ENCODE measurements around the gene GADD45A. TPM values are rescaled to one million over a fixed set of nuclear protein-coding genes. Genes with fewer than 3 reads are reported as not detected.
A peak's percentile ranks its signal among the peaks of the same experiment; 100 is the strongest.

GADD45A gene
- total and polyA plus RNA-seq, 12 donors: 26.2 to 148 (median 59.7) TPM

DNA sequence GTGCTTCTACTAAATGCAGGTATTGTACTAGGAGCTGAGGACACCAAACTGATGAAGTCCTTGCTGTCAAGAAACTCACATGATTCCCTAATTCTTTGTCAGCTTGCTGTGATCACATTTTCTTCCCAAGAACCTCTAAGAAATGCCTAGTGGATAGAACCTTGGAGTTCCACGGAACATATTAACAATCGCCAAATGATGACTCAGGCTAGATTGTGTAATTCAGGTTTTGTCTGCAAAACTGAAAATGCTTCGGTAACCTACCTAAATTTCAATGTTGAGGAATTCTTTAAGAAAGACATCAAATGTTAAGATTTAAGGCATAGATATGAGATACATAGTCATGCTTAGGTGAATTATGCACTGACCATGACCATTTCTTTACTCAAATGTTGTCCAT is 1.7 kb upstream of the GADD45A start:
- no peak for DNase-seq
- TF ChIP-seq, protein P1, sequence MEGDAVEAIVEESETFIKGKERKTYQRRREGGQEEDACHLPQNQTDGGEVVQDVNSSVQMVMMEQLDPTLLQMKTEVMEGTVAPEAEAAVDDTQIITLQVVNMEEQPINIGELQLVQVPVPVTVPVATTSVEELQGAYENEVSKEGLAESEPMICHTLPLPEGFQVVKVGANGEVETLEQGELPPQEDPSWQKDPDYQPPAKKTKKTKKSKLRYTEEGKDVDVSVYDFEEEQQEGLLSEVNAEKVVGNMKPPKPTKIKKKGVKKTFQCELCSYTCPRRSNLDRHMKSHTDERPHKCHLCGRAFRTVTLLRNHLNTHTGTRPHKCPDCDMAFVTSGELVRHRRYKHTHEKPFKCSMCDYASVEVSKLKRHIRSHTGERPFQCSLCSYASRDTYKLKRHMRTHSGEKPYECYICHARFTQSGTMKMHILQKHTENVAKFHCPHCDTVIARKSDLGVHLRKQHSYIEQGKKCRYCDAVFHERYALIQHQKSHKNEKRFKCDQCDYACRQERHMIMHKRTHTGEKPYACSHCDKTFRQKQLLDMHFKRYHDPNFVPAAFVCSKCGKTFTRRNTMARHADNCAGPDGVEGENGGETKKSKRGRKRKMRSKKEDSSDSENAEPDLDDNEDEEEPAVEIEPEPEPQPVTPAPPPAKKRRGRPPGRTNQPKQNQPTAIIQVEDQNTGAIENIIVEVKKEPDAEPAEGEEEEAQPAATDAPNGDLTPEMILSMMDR (IDR thresholded peaks at IDR 0.05): no peak
- peaks cover 2 to 41% (median 24%) of the 10 kb centered on the region in 9 donors for H3K4me1 ChIP-seq
- no peak for ATAC-seq
- no peak overlapping the region for H3K4me3 ChIP-seq
- H3K27ac ChIP-seq: no peak overlapping the region
- no peaks in the 10 kb centered on the region for H3K27me3 ChIP-seq
- H3K36me3 ChIP-seq: peaks cover 0 to 15% (median 10%) of the 10 kb centered on the region in 9 donors
- H3K9me3 ChIP-seq: no peaks in the 10 kb centered on the region
- 65 to 77% methylated on average over 3 of the region's 3 CpGs for WGBS, 2 donors
- intact Hi-C loops (cut with DNase I): loop anchor here in 7 of 10 donors (5.0 to 10.0 kb wide), 6 partner anchors 36 to 151 kb away; partner anchors contain the start of gene GNG12 (in 1 of the 7)

DNA sequence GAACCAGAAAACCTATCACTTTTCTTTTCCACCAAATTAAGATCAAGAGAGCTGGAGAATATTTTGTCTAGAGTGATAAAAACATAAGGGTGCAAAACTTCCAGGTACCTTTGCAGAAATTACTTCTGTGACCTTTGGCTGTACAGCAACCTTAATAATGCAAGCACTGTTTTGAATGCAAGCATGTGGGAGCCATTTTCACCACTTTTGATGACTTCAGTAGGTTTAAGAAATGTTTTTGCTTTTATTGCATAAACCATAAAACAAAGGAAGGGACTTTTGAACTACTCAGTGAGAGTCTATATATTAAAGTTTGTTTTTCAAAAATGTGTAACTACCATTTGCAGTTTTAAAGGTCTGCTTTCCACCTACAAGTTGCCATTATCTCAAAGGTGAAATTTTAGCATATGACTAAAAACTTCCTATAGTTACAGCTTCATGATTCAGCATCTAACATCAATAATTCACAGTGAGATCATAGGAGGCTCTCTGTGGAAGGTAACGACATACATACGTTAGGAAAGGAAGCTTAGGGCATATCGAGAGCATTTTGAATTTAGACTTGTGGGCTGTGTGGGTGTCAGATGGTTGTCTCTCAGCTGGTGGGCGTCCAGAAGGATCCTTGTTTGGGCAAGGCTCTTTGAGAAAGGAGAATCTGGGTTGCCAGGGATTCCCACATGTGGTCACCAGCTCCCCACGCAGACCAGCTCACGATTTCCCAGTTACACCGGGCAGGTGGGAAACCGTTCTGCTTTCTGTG is 1.1 kb upstream of the GADD45A start:
- Histone ChIP-seq H3K27ac (peak overlapping the region in 9 of 10 donors; percentile 6 to 99 (median 52)), H3K4me1 (peaks cover 2 to 47% (median 30%) of the 10 kb centered on the region in 9 donors), H3K36me3 (peaks cover 0 to 22% (median 16%) of the 10 kb centered on the region in 9 donors), H3K27me3 (no peaks in the 10 kb centered on the region), H3K9me3 (no peaks in the 10 kb centered on the region), H3K4me3 (peak overlapping the region in 9 of 10 donors; percentile 25 to 93 (median 89))
- ATAC-seq (no peak), DNase-seq (no peak)
- intact Hi-C loops (cut with DNase I): loop anchor here in 7 of 10 donors (2.0 to 10.0 kb wide), 7 partner anchors 37 to 151 kb away; partner anchors contain the start of gene GNG12 (in 1 of the 7)
- TF ChIP-seq, protein P1 (IDR thresholded peaks at IDR 0.05): no peak
- 23 to 24% methylated on average over 8 of the region's 8 CpGs for WGBS, 2 donors

DNA sequence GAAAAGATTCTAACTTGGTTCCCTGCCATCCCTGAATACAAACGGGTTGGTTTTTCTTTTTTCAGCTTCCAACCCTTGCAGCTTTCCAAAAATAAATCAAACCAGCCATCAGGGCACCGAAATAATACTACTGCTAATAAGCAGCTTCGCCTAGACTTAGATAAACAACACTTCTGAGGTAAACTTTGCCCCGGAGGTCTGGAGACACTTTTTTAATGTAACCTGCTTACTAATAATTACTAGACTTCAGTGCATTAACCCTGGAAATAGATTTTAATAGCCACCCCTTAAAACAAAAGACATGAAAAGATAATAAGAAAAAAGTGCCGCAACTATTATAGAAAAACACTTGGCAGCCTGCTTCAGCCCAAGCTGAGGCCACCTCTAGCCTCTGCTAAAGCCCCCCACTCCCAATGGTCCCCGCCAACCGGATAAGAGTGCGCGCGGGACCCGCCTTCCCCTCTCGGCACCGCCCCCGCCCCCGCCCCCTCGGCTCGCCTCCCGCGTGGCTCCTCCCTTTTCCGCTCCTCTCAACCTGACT is 405 bp upstream of the GADD45A start:
- DNase-seq: no peak

More for the DNA sequence above, 405 bp upstream of the GADD45A start:
- peaks cover 2 to 52% (median 35%) of the 10 kb centered on the region in 9 donors for H3K4me1 ChIP-seq
- H3K9me3 ChIP-seq: no peaks in the 10 kb centered on the region
- no peak for ATAC-seq
- TF ChIP-seq, protein P1 (IDR thresholded peaks at IDR 0.05): no peak
- intact Hi-C loops (cut with DNase I): loop anchor here (1.0 to 10.0 kb wide), 14 partner anchors 37 to 152 kb away; partner anchors contain the start of gene GNG12 (in 1 of the 10)
- H3K4me3 ChIP-seq: peak overlapping the region in 9 of 10 donors; percentile 25 to 93 (median 89)
- peak overlapping the region in 9 of 10 donors; percentile 6 to 99 (median 52) for H3K27ac ChIP-seq
- 1% methylated on average over 20 of the region's 20 CpGs for WGBS, 2 donors
- peaks cover 0 to 28% (median 18%) of the 10 kb centered on the region in 9 donors for H3K36me3 ChIP-seq
- no peaks in the 10 kb centered on the region for H3K27me3 ChIP-seq
